ENCODE data around the gene GSTT2.

GSTT2 gene

DNA sequence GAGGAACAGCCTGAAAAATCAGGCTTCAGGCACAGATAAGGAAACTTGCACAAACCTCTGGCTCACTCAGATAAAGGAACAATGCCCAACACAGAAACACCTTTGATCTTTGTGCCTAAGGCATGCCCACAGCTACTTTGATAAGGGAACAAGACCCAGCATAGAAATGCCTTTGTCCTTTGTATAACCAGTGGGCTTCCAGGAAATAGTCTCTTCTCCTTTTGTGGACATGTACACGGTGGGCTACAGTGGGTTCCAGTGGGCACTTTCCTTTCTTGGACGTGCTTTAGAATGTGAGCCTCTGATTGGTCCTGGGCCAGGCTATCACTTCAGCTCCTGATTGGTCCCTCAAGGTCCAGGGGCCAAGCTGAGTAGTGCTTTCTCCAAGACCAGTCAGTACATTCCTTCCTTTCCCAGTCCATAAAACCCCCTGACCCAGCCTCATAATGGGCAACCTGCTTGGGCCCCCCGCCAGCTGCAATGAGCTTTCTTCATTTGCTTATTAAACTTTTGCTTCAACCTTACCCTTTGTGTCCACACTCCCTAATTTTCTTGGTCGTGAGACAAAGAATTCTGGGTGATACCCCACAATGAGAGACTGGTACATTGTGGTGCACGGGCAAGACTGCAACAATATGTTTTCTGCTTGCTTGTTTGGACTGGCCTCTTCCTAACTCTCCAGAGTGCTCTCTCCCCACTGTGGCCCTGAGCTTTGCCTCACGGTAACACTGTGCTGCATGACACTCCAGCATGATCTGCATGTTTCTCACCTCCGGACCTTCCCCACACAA lies 29.5 kb downstream of the GSTT2 start:
- no peak for DNase-seq (ENCODE audit: low spot score)

DNA sequence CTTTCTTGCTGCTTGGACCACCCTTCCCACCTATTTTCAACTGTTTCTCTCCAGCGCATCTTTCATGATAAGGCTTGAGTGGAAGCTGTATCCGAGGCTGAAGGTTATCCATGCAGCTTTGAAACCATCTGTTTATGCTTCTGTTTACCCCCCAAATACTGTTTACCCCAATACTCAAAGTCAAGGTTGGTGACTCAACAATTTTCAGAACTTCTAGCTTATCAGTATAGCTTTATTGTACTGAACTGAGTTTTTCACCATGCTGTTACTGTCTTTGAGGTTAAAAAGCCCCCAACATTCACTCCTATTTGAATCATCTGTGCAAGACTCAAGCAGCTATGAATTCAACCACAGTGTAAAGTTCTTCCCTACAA lies 30.1 kb downstream of the GSTT2 start:
- no peak for DNase-seq (ENCODE audit: low spot score)

- DNase-seq (ENCODE audit: low spot score) = no peak
Measured at GRCh38 chr22:24011735-24012068, 31.8 kb downstream of the GSTT2 start.

DNA sequence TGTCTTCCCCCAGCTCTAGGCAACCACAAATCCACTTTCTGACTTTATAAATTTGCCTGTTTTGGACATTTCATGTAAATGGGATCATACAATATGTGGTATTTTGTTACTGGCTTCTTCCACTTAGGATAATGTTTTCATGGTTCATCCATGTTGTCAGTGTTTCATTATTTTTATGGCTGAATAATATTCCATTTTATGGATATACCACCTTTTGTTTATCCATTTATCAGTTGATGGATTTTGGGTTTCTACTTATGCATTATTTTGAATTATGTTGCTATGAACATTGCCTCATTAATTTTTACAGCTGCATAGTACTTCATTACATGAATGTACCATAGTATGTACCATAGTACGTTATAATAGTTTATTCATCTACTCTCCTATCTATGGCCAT lies 36.2 kb downstream of the GSTT2 start:
- DNase-seq (ENCODE audit: low spot score) = no peak

GRCh38 chr22:24021304-24021703 lies 41.4 kb downstream of the GSTT2 start:
- DNase-seq (ENCODE audit: low spot score) = no peak

- DNase-seq (ENCODE audit: low spot score) = no peak
Measured at GRCh38 chr22:24023204-24023789, 43.4 kb downstream of the GSTT2 start.

DNA sequence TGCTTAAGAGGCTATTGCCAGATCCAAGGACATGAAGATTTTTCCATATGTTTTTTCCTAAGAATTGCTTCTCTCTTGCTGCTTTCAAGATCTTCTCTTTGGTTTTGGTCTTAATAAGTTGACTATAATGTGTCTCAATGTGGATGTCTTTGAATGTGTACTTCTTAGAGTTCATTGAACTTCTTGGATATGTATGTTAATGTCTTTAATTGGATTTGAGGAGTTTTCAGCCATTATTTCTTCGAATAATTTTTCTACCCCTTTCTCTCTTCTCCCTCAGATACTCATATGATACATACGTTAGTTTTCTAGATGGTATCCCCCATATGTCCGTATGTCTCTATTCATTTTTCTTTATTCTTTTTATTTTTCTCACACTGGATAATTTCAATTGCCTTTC lies 44.4 kb downstream of the GSTT2 start:
- no peak for DNase-seq (ENCODE audit: low spot score)

GRCh38 chr22:24025475-24025874 lies 45.5 kb downstream of the GSTT2 start:
- DNase-seq (ENCODE audit: low spot score) = no peak

DNA sequence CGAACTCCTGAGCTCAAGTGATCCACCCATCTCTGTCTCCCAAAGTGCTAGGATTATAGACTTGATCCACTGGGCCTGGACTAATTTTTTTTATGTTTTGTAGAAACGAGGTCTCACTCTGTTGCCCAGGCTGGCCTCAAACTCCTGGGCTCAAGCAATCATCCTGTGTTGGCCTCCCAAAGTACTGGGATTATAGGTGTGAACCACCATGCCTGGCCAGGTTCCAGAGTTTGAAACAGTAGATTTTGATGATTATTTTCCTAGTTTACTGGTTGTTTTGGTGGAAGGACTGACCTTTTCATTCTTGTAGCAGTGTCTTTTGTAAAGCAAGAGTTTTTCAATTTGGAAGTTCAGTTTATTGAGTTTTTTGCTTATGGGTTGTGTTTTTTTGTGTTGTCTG lies 46.1 kb downstream of the GSTT2 start:
- DNase-seq (ENCODE audit: low spot score) = no peak

DNA sequence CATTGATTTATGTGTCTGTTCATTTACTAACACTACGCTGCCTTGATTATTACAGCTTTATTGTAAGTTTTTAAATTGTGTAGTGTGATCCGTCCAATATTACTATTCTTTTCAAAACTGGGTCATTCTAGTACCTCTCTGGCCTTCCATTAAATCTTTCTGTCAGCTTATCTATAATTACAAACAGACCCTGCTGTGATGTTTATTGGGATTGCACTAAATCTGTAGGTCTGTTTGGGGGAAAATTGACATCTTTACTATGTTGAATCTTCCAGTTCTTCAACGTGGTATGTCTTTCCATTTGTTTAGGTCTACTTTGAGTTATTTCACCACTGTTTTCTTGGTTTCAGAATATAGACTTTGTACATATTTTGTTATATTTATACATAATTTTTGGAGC lies 46.8 kb downstream of the GSTT2 start:
- no peak for DNase-seq (ENCODE audit: low spot score)

DNA sequence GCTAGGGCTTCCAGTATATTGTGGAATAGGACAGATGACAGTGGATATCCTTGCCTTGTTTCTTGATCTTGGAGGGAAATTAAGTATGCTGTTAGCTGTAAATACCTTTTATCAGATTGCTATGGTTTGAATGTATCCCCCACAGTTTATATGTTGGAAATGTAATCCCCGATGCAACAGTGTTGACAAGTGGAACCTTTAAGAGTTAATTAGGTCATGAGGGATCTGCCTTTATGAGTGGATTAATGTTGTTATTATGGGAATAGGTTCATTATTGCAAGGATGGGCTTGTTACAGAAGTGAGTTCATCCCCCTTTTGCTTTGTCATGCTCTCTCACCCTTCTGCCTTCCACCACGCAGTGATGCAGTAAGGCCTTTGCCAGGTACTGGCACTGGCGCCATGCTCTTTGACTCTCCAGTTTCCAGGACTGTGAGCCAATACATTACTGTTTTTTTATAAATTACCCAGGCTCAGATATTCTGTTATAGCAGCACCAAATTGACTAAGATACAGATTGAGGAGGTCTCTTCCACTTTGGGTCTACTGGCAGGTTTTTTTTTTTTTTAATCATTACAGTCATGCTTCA lies 47.5 kb downstream of the GSTT2 start:
- no peak for DNase-seq (ENCODE audit: low spot score)

GRCh38 chr22:24027991-24028390 lies 48.1 kb downstream of the GSTT2 start:
- DNase-seq (ENCODE audit: low spot score) = no peak

DNA sequence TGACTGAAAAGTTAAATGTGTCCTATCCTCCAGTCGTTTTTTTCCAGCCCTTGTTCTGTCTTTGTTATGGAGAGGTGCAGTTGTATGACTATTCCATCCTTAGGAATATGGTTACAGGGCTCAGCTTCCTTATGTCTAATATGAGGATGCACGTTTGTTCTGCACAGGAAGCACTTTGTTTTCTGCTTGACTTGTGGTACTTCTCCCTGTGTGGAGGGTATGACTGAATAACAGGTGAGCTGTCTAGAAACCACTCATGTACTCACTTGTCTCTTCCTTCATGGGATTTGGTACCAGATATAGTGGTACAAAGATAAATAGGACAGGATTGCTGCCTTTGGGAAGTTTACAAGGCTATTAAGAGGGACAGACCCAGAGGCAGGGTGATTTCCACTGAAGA lies 48.6 kb downstream of the GSTT2 start:
- DNase-seq (ENCODE audit: low spot score) = no peak

DNA sequence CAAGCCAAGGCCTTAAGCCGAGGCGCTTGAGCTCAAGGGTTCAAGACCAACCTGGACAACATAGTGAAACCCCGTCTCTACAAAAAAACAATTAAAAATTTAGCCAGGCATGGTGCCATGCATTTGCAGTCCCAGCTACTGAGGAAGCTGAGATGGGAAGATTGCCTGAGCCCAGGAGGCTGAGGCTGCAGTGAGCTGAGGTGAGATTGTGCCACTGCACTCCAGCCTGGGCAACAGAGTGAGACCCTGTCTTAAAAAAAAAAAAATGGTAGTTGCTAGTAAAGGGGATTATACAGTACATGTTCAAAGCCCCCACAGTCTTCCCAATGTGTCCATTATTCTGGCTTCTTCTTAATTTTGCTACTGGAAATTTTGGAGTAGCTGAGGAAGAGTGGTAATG lies 49.4 kb downstream of the GSTT2 start:
- DNase-seq (ENCODE audit: low spot score) = no peak

DNA sequence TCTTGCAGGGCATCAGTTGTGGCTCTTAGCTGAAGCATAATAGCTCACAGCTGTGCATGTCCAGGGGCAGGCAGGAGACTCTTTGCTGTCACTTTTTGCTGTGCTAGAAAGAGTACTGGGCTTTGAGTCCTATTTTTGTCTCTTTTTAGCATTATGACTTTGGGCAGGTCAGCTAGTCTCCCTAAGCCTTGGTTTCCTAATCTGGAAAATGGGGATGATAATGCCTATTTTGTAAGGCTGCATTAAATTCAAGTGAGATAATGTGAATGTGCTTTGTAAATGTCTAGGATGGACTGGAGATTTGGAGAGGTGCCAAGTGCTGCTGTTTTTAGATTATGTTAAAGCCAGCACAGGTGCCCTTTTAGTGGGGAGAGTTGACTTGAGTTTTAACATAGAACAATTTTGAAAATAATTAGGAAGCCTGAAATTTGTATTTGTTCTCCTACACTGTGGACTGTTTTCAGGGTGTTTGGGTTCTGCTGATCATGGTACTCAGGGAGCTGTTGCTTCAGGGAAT lies 50.3 kb downstream of the GSTT2 start:
- no peak for DNase-seq (ENCODE audit: low spot score)
